Trophoblast cell (in vitro differentiated cells and primary cell): ENCODE results near the gene KCNQ4.

Experiments used
- DNase-seq, 2 donors: peaks; one replicate each; pipeline ENCODE4 v3.0.0-alpha.2; 2016
- H2AFZ ChIP-seq: 2 replicates; pipeline ENCODE4 v1.6.1; 2013; ENCODE audit warnings: low read length, moderate library complexity, mild to moderate bottlenecking; ENCODE audit not compliant: insufficient read depth, poor library complexity
- H2AK5ac ChIP-seq: 2 replicates; pipeline ENCODE4 v1.6.1; 2013; ENCODE audit warnings: mild to moderate bottlenecking, low read length
- H2BK120ac ChIP-seq: 2 replicates; pipeline ENCODE4 v1.6.1; 2013; ENCODE audit warnings: low read length, mild to moderate bottlenecking, moderate library complexity; ENCODE audit not compliant: insufficient read depth, poor library complexity
- H2BK12ac ChIP-seq: 2 replicates; pipeline ENCODE4 v1.6.1; 2013; ENCODE audit warnings: mild to moderate bottlenecking, low read length, moderate library complexity
- H2BK5ac ChIP-seq: 2 replicates; pipeline ENCODE4 v1.6.1; 2013; ENCODE audit warnings: low read length, low read depth, moderate library complexity, mild to moderate bottlenecking; ENCODE audit not compliant: poor library complexity
- H3K14ac ChIP-seq: 2 replicates; pipeline ENCODE4 v1.6.1; 2013; ENCODE audit warnings: mild to moderate bottlenecking, low read length
- H3K18ac ChIP-seq: 2 replicates; pipeline ENCODE4 v1.6.1; 2013; ENCODE audit warnings: mild to moderate bottlenecking, low read length
- H3K23ac ChIP-seq: 2 replicates; pipeline ENCODE4 v1.6.1; 2013; ENCODE audit warnings: low read length
- H3K27ac ChIP-seq: 2 replicates; pipeline ENCODE4 v1.5.1; 2013; ENCODE audit warnings: low read depth, mild to moderate bottlenecking, inconsistent platforms, low read length, moderate library complexity
- H3K27me3 ChIP-seq: 2 replicates; pipeline ENCODE4 v1.6.1; 2013; ENCODE audit warnings: inconsistent platforms, mild to moderate bottlenecking, low read length, moderate library complexity; ENCODE audit not compliant: insufficient read depth
- H3K36me3 ChIP-seq, 2 experiments: 1 replicate in 1 of 2; 2 replicates in 1 of 2; pipeline ENCODE4 v1.6.1; 2013; ENCODE audit warnings: low read length in 2 of 2, mild to moderate bottlenecking in 2 of 2, moderate library complexity in 1 of 2; ENCODE audit not compliant: insufficient read depth in 2 of 2, control insufficient read depth in 1 of 2
- H3K4ac ChIP-seq: 2 replicates; pipeline ENCODE4 v1.6.1; 2013; ENCODE audit warnings: low read depth, mild to moderate bottlenecking, low read length, moderate library complexity
- H3K4me1 ChIP-seq, 2 experiments: 1 replicate in 1 of 2; 2 replicates in 1 of 2; pipeline ENCODE4 v1.6.1; 2013; ENCODE audit warnings: low read length in 2 of 2, mild to moderate bottlenecking in 2 of 2, moderate library complexity in 1 of 2; ENCODE audit not compliant: insufficient read depth in 2 of 2, control insufficient read depth in 1 of 2
- H3K4me2 ChIP-seq: 2 replicates; pipeline ENCODE4 v1.6.1; 2013; ENCODE audit warnings: inconsistent platforms, mild to moderate bottlenecking, low read length, moderate library complexity
- H3K4me3 ChIP-seq: 2 replicates; pipeline ENCODE4 v1.5.1; 2013; ENCODE audit warnings: mild to moderate bottlenecking, low read depth, low read length, inconsistent platforms
- H3K79me1 ChIP-seq: one replicate; pipeline ENCODE4 v1.6.1; 2013; ENCODE audit warnings: low read length
- H3K79me2 ChIP-seq: 2 replicates; pipeline ENCODE4 v1.6.1; 2013; ENCODE audit warnings: low read length, mild to moderate bottlenecking; ENCODE audit not compliant: control insufficient read depth, insufficient read depth, poor library complexity
- H3K9ac ChIP-seq: 2 replicates; pipeline ENCODE4 v1.6.1; 2013; ENCODE audit warnings: mild to moderate bottlenecking, low read length
- H3K9me3 ChIP-seq: 2 replicates; pipeline ENCODE4 v1.6.1; 2013; ENCODE audit warnings: low read depth, mild to moderate bottlenecking, control low read depth, inconsistent platforms, low read length; ENCODE audit not compliant: insufficient read depth
- H4K12ac ChIP-seq: 2 replicates; pipeline ENCODE4 v1.6.1; 2013; ENCODE audit warnings: low read depth, mild to moderate bottlenecking, low read length, moderate library complexity
- H4K8ac ChIP-seq: 2 replicates; pipeline ENCODE4 v1.6.1; 2013; ENCODE audit warnings: low read depth, mild to moderate bottlenecking, low read length, moderate library complexity
- H4K91ac ChIP-seq: one replicate; pipeline ENCODE4 v1.6.1; 2013; ENCODE audit warnings: low read depth, mild to moderate bottlenecking, low read length, moderate library complexity
- WGBS: extraction: QIAGEN DNeasy Blood & Tissue Kit; methylation state at CpG from one replicate; pipeline ENCODE4 v1.1.7; 2013; ENCODE audit warnings: missing lambda C conversion rate; ENCODE audit not compliant: insufficient read length, insufficient coverage; ENCODE audit errors: extremely low coverage; 5-methylcytosine and 5-hydroxymethylcytosine counted together

Gene KCNQ4

DNA sequence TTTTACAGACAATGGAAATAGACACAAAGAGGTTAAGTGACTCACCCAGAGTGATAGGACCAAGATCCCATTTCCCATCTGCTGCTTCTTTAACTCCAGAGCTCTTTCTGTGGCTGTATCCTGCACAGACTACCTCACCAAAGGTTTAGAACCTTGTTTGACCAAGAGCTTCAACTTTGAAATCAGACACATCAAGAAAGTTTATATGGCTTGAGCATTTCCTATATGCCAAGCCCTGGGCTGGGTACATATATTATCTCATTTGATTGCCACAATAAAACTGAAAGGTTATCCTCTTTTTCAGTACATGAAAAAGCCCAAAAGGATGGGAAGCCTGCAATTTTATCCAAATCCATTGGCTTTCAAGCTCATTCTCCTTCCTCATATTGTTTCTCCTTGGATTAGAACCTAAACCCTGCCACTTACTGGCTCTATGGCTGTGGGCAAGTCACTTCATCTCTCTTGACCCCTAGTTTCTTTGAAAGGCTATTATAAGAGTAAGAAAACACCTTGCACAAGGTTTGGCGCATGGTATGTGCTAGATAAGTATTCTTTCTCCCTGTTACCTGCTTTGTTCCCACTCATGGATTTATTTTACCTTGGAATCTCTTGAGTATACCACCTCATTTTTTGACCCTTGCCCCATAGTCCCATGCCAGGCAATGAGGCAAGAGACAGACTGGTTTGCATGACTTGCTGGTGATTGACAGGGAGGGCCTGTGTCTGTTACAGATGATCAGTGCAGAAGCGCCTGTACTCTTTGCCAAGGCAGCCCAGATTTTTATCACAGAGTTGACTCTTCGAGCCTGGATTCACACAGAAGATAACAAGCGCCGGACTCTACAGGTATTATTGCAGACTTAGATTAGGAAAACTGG is 34.5 kb upstream of the KCNQ4 start:
- Histone ChIP-seq H3K9me3 (no peaks in the 10 kb centered on the region), H2AFZ (no peak overlapping the region), H3K4me3 (no peak overlapping the region), H3K14ac (no peak overlapping the region), H3K9ac (no peak overlapping the region), H3K4me1 (no peaks in the 10 kb centered on the region), H2BK120ac (no peak overlapping the region), H2BK12ac (no peak overlapping the region), H3K4ac (no peak overlapping the region), H2BK5ac (no peak overlapping the region), H3K79me1 (no peaks in the 10 kb centered on the region), H2AK5ac (no peak overlapping the region), H4K8ac (no peak overlapping the region), H4K12ac (no peak overlapping the region), H3K27ac (no peak overlapping the region), H3K36me3 (peaks cover 9 to 19% of the 10 kb centered on the region in 2 experiments), H3K4me2 (no peak overlapping the region), H3K18ac (no peak overlapping the region), H4K91ac (no peak overlapping the region), H3K27me3 (no peaks in the 10 kb centered on the region), H3K79me2 (no peaks in the 10 kb centered on the region), H3K23ac (no peak overlapping the region)
- DNase-seq: no peak
- WGBS: no CpG with 5 or more reads among the region's 5 CpGs

DNA sequence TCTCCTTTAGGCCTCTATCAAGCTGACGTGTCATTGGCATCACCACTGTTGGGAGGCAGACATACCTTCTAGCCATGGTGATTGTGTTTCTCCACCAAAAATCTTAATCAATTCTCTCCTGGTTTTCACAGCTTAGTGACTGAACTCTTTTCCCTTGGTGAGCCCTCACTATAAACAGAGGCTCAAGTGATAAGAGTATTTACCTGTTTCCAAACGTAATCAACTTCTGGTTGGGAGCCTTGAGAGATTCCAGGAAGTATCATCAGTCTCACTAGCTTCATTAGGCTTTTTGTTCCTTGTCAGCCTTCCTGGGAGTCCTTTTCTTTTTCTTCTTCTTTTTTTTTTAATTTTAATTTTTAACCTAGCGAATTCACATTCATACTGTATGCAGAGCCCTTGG is 33.8 kb upstream of the KCNQ4 start:
- Histone ChIP-seq H2AFZ (no peak overlapping the region), H2BK5ac (no peak overlapping the region), H3K4ac (no peak overlapping the region), H3K4me2 (no peak overlapping the region), H3K27ac (no peak overlapping the region), H4K91ac (no peak overlapping the region), H2AK5ac (no peak overlapping the region), H3K18ac (no peak overlapping the region), H3K23ac (no peak overlapping the region), H3K9ac (no peak overlapping the region), H3K4me3 (no peak overlapping the region), H3K79me2 (no peaks in the 10 kb centered on the region), H2BK12ac (no peak overlapping the region), H3K36me3 (peaks cover 12 to 26% of the 10 kb centered on the region in 2 experiments), H3K79me1 (no peaks in the 10 kb centered on the region), H3K14ac (no peak overlapping the region), H2BK120ac (no peak overlapping the region), H3K27me3 (no peaks in the 10 kb centered on the region), H3K4me1 (no peaks in the 10 kb centered on the region), H4K8ac (no peak overlapping the region), H3K9me3 (no peaks in the 10 kb centered on the region), H4K12ac (no peak overlapping the region)
- no CpG with 5 or more reads among the region's 3 CpGs for WGBS
- no peak for DNase-seq

DNA sequence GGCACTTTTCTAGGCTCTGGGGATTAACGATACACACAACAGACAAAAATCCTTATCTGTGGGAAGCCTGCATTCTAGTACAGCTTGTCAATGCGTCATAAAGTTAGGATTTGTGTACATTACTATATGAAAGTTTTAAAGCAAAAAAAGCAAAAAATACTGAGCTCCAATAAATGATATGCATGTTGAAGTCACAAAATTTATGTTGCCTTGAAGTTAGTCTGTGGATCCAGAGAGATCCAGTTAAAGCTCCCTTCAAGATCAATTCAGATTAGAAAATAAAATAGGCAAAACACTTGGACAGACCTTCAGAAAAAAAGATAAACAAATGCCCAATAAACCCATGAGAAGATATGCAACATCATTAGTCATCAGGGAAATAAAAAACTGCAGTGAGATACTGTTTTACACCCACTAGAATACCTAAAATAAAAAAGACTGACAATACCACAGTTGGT is 33.1 kb upstream of the KCNQ4 start:
- H3K18ac ChIP-seq: no peak overlapping the region
- H2BK12ac ChIP-seq: no peak overlapping the region
- H3K4me2 ChIP-seq: no peak overlapping the region
- H3K23ac ChIP-seq: no peak overlapping the region
- peaks cover 14 to 32% of the 10 kb centered on the region in 2 experiments for H3K36me3 ChIP-seq
- no peak overlapping the region for H3K4me3 ChIP-seq
- H4K8ac ChIP-seq: no peak overlapping the region
- H2BK5ac ChIP-seq: no peak overlapping the region
- H3K27me3 ChIP-seq: no peaks in the 10 kb centered on the region
- H3K9me3 ChIP-seq: no peaks in the 10 kb centered on the region
- H3K79me2 ChIP-seq: no peaks in the 10 kb centered on the region
- H4K12ac ChIP-seq: no peak overlapping the region
- H3K4me1 ChIP-seq: no peaks in the 10 kb centered on the region
- H3K4ac ChIP-seq: no peak overlapping the region
- no peak overlapping the region for H2BK120ac ChIP-seq
- H2AK5ac ChIP-seq: no peak overlapping the region
- no peak overlapping the region for H3K27ac ChIP-seq
- no peak overlapping the region for H2AFZ ChIP-seq
- no peaks in the 10 kb centered on the region for H3K79me1 ChIP-seq
- H4K91ac ChIP-seq: no peak overlapping the region
- no peak for DNase-seq
- H3K9ac ChIP-seq: no peak overlapping the region
- H3K14ac ChIP-seq: no peak overlapping the region
- WGBS: no CpG with 5 or more reads among the region's 2 CpGs

DNA sequence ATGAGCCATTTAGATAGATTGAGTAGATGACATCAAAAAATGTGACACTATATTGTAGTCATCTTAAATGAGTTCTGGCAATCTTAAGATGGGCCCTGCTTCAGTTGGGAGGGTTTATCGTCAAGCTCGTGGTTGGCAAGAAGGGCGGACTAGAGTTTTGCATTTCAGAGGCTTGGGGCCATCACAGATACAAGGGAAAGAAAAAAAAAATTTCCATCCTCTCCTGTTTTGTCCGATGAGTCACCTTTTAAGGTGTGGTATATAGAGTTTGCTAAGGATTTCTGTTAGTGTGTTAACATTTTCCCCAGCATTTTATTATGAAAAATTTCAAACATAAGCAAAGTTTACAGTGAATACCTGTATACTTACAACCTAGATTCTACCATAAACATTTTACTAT is 31.8 kb upstream of the KCNQ4 start:
- Histone ChIP-seq H3K79me1 (no peaks in the 10 kb centered on the region), H3K23ac (no peak overlapping the region), H3K36me3 (peaks cover 14 to 41% of the 10 kb centered on the region in 2 experiments), H2BK5ac (no peak overlapping the region), H3K9ac (no peak overlapping the region), H2BK12ac (no peak overlapping the region), H3K9me3 (no peaks in the 10 kb centered on the region), H3K4me2 (no peak overlapping the region), H2AK5ac (no peak overlapping the region), H3K14ac (no peak overlapping the region), H4K8ac (no peak overlapping the region), H4K91ac (no peak overlapping the region), H3K79me2 (no peaks in the 10 kb centered on the region), H2BK120ac (no peak overlapping the region), H3K18ac (no peak overlapping the region), H2AFZ (no peak overlapping the region), H3K27ac (no peak overlapping the region), H4K12ac (no peak overlapping the region), H3K4ac (no peak overlapping the region), H3K27me3 (no peaks in the 10 kb centered on the region), H3K4me3 (no peak overlapping the region), H3K4me1 (no peaks in the 10 kb centered on the region)
- DNase-seq: no peak
- WGBS: no CpG with 5 or more reads among the region's 4 CpGs
